Mononuclear cell (primary cell): ENCODE data around the gene MTAP. TPM values are rescaled to one million over a fixed set of nuclear protein-coding genes. Genes with fewer than 3 reads are reported as not detected.

Source experiments
- H3K27me3 ChIP-seq: 2 replicates; pipeline ENCODE4 v1.6.0; 2011; ENCODE audit warnings: low read length, control low read depth; ENCODE audit not compliant: insufficient read depth
- H3K4me1 ChIP-seq: 2 replicates; pipeline ENCODE4 v1.5.1; 2011; ENCODE audit warnings: mild to moderate bottlenecking, low read length, control low read depth; ENCODE audit not compliant: insufficient read depth
- H3K4me3 ChIP-seq: 2 replicates; pipeline ENCODE4 v1.5.1; 2011; ENCODE audit warnings: mild to moderate bottlenecking, low read length, moderate library complexity
- H3K9me3 ChIP-seq: 2 replicates; pipeline ENCODE4 v1.5.1; 2011; ENCODE audit warnings: low read depth, mild to moderate bottlenecking, control low read depth, low read length
- total RNA-seq: library from RNA; depleted of rRNA; stranded (reverse); fragments of >200 nt; gene quantifications from one replicate; pipeline ENCODE4 v1.2.3, GENCODE V29; 2012

MTAP gene
- total RNA-seq: 11.9 TPM

GRCh38 chr9:21802418-21803000, at the start of gene MTAP:
Gene MTAP, plus strand, starts transcription at chr9:21802636. Its CDS starts 113 bp downstream, at chr9:21802749.
- Histone ChIP-seq H3K4me1 (peaks cover 25% of the 10 kb centered on the region), H3K9me3 (no peaks in the 10 kb centered on the region), H3K4me3 (peak within 1 kb of the TSS; percentile 64), H3K27me3 (peaks cover 8% of the 10 kb centered on the region)

- H3K4me1 ChIP-seq: no peaks in the 10 kb centered on the region
- no peak overlapping the region for H3K4me3 ChIP-seq
- H3K27me3 ChIP-seq: peaks cover 4% of the 10 kb centered on the region
- H3K9me3 ChIP-seq: no peaks in the 10 kb centered on the region
Measured at GRCh38 chr9:21753523-21753922, 48.9 kb upstream of the MTAP start.

DNA sequence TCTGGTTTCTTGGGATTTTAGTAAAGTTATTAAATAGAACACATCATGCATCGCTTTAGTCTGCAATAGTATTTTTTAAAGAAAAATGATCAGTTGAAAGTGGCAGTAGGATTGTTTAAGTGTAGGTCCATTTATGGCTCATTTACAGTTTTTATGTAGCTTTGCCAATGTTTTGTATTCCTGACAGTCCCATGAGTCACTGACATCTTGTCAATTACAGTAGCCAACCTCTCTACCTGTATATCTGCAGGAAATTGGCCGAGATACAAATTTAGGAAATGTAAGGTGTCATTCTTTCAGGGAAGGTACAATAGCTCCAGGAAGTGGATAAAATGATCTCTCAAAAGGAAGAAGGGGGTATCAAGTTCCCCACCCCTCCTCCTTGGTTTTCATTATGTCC, 47.7 kb upstream of the MTAP start:
- Histone ChIP-seq H3K9me3 (no peaks in the 10 kb centered on the region), H3K4me1 (no peaks in the 10 kb centered on the region), H3K4me3 (no peak overlapping the region), H3K27me3 (peaks cover 7% of the 10 kb centered on the region)

DNA sequence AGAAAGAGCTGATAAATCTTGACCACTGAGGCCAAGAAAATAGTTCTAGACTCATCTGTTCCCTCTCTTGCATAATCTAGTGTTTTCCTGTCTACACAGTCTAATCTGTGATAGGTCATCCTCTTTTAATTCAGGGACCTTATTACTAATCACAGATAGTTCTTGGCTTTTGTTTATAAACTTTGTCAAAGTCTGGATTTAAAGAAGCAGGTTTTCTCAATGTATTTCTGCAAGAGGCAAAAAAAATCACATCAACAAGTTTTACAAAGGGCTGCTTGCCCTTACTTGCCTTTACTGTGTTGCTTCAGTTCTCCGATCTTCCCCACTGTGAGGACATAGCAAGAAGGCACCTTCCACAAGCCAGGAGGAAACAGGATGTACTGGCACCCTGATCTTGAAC, 43.9 kb upstream of the MTAP start:
- Histone ChIP-seq H3K4me1 (no peaks in the 10 kb centered on the region), H3K27me3 (peaks cover 4% of the 10 kb centered on the region), H3K9me3 (no peaks in the 10 kb centered on the region), H3K4me3 (no peak overlapping the region)

DNA sequence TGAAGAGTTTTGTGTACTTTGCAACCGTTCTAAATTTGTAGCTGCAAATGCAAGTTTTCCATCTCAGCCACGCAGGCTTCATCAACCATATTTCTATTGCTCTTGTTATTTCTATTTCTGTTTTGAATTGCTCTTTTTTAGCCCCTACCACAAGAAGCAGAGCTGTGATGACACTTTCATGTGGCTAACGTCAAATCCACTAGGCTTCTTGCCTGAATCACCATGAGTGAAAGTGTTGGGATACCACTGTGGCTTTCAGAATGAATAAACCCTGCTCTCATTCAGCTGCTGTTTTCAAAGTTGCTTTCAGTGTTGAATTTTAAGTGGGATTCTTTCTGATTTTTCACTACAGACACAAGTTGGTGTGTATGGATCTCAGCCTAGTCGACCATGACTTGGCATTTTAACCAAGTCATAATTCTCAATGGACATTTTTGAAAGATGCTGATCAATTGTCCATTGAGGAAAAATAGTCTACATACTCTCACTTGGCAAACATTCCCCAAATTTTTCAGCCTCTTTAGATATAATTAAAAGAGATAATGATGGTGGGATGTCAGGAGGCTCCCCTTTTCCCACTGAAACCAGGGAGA, 41.0 kb upstream of the MTAP start:
- Histone ChIP-seq H3K4me1 (no peaks in the 10 kb centered on the region), H3K4me3 (no peak overlapping the region), H3K27me3 (peaks cover 4% of the 10 kb centered on the region), H3K9me3 (no peaks in the 10 kb centered on the region)

DNA sequence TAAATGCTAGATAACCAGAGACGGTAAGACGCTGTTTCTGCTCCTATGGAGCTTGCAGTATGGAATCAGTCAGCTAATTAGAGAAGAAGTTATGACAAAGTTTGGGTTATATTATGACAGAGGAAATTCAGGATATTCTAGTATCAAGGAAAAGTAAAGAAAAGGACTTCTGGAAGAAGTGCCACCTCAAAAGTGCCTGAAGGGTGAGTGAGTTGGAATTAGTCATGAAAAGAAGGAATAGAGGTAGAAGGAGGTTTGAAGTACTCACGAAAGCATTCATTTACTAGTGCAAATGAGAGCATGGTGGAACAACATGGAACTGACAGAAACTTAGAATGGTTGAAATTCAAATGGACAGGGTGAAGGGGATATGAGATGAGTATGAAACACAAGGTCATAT, 40.4 kb upstream of the MTAP start:
- Histone ChIP-seq H3K4me1 (no peaks in the 10 kb centered on the region), H3K27me3 (peaks cover 4% of the 10 kb centered on the region), H3K4me3 (no peak overlapping the region), H3K9me3 (no peaks in the 10 kb centered on the region)

DNA sequence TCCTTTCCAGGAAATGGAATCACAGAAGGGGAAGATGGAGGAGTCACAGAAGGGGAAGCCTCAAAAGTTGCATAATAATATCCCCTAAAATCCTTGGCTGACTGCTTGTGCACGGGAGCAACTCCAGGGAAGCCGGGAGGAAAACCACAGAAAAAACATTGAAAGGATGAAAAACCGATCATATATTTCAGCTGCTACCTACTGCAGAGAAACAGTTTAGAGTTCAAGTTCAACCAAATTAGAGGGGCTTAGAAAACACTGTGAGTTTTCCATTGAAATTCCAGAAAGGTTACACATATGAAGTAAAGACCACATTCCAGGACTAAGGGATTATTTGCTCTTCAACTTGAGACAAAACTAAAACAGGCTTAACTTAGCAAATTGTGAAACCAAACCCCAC, 37.6 kb upstream of the MTAP start:
- H3K9me3 ChIP-seq: no peaks in the 10 kb centered on the region

GRCh38 chr9:21766096-21766495, 36.3 kb upstream of the MTAP start:
- no peak overlapping the region for H3K4me3 ChIP-seq
- H3K27me3 ChIP-seq: no peaks in the 10 kb centered on the region
- no peaks in the 10 kb centered on the region for H3K4me1 ChIP-seq
- H3K9me3 ChIP-seq: no peaks in the 10 kb centered on the region

More for the DNA sequence above, 37.6 kb upstream of the MTAP start:
- Histone ChIP-seq H3K4me3 (no peak overlapping the region), H3K27me3 (no peaks in the 10 kb centered on the region), H3K4me1 (no peaks in the 10 kb centered on the region)

DNA sequence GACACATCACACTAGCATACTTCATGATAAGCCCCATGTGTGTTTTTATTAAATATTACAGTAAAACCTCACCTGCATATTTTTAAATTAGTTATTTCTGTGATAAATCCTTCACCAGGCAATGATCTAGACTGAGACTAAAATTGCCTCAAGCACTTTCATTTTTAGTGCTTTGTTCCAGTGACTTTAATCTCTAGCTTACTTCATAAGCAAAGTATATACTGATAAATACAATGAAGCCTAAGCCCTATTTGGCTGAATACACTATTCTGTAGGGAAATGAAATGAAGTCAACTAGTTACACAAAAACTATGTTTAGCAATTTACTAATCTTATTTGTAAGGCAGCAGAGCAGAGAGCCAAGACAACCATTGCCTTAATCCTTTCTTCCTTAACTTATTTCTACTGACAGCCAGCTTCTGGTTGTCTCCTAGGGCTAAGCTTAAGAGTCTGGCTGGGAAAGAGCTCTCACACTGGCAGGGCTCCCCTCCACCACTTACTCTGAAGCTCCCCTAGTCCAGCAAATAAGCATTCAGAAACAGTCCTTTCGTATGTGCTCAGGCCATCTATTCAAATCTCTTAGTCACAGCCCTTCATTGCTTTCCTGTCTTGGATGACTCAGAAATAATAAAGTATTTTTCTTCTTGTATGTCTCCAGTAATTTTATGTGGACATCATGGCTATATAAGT, 31.4 kb upstream of the MTAP start:
- no peak overlapping the region for H3K4me3 ChIP-seq
- no peaks in the 10 kb centered on the region for H3K27me3 ChIP-seq
- no peaks in the 10 kb centered on the region for H3K9me3 ChIP-seq
- peaks cover 3% of the 10 kb centered on the region for H3K4me1 ChIP-seq

GRCh38 chr9:21777701-21778100, 24.7 kb upstream of the MTAP start:
- Histone ChIP-seq H3K9me3 (no peaks in the 10 kb centered on the region), H3K4me3 (no peak overlapping the region), H3K27me3 (no peaks in the 10 kb centered on the region), H3K4me1 (peaks cover 37% of the 10 kb centered on the region)

DNA sequence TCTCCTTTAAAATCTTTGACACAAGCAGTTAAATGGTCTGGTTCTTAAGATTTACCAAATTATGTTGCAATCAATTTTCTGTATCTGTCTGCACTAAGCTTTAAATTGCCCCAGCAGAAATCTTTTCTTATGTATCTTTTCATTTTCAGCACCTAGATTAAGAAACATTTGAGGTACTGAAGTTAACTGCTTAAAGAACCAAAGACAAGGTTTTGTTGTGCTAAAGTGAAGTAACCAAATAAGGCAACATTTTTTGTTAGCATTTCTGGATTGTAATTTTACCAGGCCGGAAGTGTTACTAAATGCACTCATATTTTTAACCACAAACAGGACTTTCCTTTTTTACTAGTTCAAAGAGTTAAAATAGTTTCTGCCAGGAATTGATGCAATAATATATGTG, 24.1 kb upstream of the MTAP start:
- no peaks in the 10 kb centered on the region for H3K27me3 ChIP-seq
- H3K9me3 ChIP-seq: no peaks in the 10 kb centered on the region
- H3K4me1 ChIP-seq: peaks cover 37% of the 10 kb centered on the region
- H3K4me3 ChIP-seq: no peak overlapping the region

- Histone ChIP-seq H3K4me3 (no peak overlapping the region), H3K4me1 (peaks cover 37% of the 10 kb centered on the region), H3K9me3 (no peaks in the 10 kb centered on the region), H3K27me3 (no peaks in the 10 kb centered on the region)
Measured at GRCh38 chr9:21779397-21779796, 23.0 kb upstream of the MTAP start.

- Histone ChIP-seq H3K9me3 (no peaks in the 10 kb centered on the region), H3K4me3 (no peak overlapping the region), H3K4me1 (peaks cover 27% of the 10 kb centered on the region), H3K27me3 (no peaks in the 10 kb centered on the region)
Measured at GRCh38 chr9:21781656-21782055, 20.8 kb upstream of the MTAP start.

DNA sequence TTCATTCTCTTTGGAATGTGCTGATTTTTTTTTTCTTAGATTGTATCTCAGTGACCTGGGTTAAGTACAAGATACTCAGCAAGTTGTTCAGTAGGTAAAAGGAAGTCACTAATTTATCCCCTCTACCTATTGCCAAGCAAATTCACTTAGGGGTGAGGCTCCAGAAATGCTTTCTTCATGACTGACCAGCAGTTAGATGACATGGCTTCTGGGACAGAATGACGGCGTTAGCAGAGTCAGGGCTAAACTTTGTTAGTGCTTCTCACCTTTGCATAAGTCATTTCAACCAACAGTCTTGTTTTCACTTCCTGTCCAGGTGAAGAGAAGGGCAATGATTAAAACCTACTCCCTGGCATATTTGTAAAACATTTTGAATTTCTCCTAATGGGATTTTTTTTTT, 20.2 kb upstream of the MTAP start:
- Histone ChIP-seq H3K4me3 (no peak overlapping the region), H3K4me1 (peaks cover 22% of the 10 kb centered on the region), H3K27me3 (no peaks in the 10 kb centered on the region), H3K9me3 (no peaks in the 10 kb centered on the region)

GRCh38 chr9:21788752-21789151, 13.7 kb upstream of the MTAP start:
- H3K4me1 ChIP-seq: no peaks in the 10 kb centered on the region

More at GRCh38 chr9:21788752-21789151, 13.7 kb upstream of the MTAP start:
- H3K4me3 ChIP-seq: no peak overlapping the region
- H3K9me3 ChIP-seq: no peaks in the 10 kb centered on the region
- H3K27me3 ChIP-seq: peaks cover 19% of the 10 kb centered on the region
